K562 (cell line): ENCODE results near the gene INPP5E. TPM values are rescaled to one million over a fixed set of nuclear protein-coding genes. Genes with fewer than 3 reads are reported as not detected.
A peak's percentile ranks its signal among the peaks of the same experiment; 100 is the strongest.

ENCODE experiments used
- ATAC-seq: fragments of 200-7000 bp; cut with Tn5 transposase; 3 replicates; pipeline ENCODE4 v1.9.1; 2020; ENCODE audit warnings: moderate library complexity
- BruUV-seq: library from RNA; stranded (reverse); fragments of 400-500 nt; replicated peaks from 2 replicates; lab custom pipeline; 2021; lab: Mats Ljungman, UMichigan
- CTCF ChIA-PET: fragments of 300-600 bp; formaldehyde crosslinking; extraction: SDS; loops from one replicate; lab custom pipeline; 2021; ENCODE audit warnings: low intra/inter-chr PET ratio; lab: Yijun Ruan, JAX
- POLR2A ChIA-PET: fragments of 300-600, 350-650 bp; sonication (Branson Sonifier 250); formaldehyde crosslinking; extraction: SDS; loops from one replicate; lab custom pipeline; 2021; ENCODE audit warnings: antibody characterized with exemption, inconsistent platforms; lab: Yijun Ruan, JAX
- DNase-seq, 4 experiments: peaks; one replicate each; pipeline versions ENCODE4 v3.0.0 to v3.0.0-alpha.2; 2011 to 2018; ENCODE audit warnings: low spot score in 3 of 4, mixed read lengths in 3 of 4; ENCODE audit errors: extremely low read depth in 1 of 4
- FAIRE-seq: peaks from 2 replicates; lab custom pipeline; 2011; peaks lifted over from hg19 to GRCh38; lab: Jason Lieb, UNC
- H2AFZ ChIP-seq: 2 replicates; pipeline ENCODE4 v1.6.0; 2011; ENCODE audit warnings: low read depth, low read length, control low read depth, inconsistent platforms
- H3K27ac ChIP-seq: fragments of 200-600 bp; 3 replicates; pipeline ENCODE4 v1.8.0; 2011; ENCODE audit warnings: low read depth, mild to moderate bottlenecking, control low read depth, inconsistent platforms, low read length, moderate library complexity, mixed read lengths; ENCODE audit errors: extremely low read depth
- H3K27me3 ChIP-seq, 2 experiments: fragments of 300-600 bp in 1 of 2; 2 replicates in 1 of 2; 3 replicates in 1 of 2; pipeline versions ENCODE4 v1.6.0 to v1.8.0; 2011; ENCODE audit warnings: inconsistent platforms in 2 of 2, low read length in 2 of 2, mild to moderate bottlenecking in 1 of 2, mixed read lengths in 1 of 2, moderate library complexity in 1 of 2; ENCODE audit not compliant: control insufficient read depth in 2 of 2, insufficient read depth in 2 of 2
- H3K36me3 ChIP-seq: fragments of 300-600 bp; 3 replicates; pipeline ENCODE4 v1.8.0; 2011; ENCODE audit warnings: mild to moderate bottlenecking, low read length, inconsistent platforms; ENCODE audit not compliant: control insufficient read depth, insufficient read depth
- H3K4me1 ChIP-seq, 2 experiments: fragments of 200-600 bp in 1 of 2; replicated peaks in 1 of 2; 2 replicates in 1 of 2; 3 replicates in 1 of 2; pipeline versions ENCODE4 v1.5.1 to v1.8.0; 2011; ENCODE audit warnings: inconsistent platforms in 2 of 2, low read length in 2 of 2, mild to moderate bottlenecking in 1 of 2, mixed read lengths in 1 of 2, moderate library complexity in 1 of 2; ENCODE audit not compliant: control insufficient read depth in 2 of 2, insufficient read depth in 2 of 2
- H3K4me2 ChIP-seq: 2 replicates; pipeline ENCODE4 v1.6.1; 2011; ENCODE audit warnings: low read length, control low read depth, inconsistent platforms, mixed read lengths; ENCODE audit not compliant: insufficient read depth
- H3K4me3 ChIP-seq: fragments of 200-600 bp; sonication (generic), shearing (Covaris generic); 2 replicates; pipeline ENCODE4 v1.5.1; 2016; ENCODE audit warnings: control low read depth, inconsistent platforms
- H3K79me2 ChIP-seq: fragments of 200-600 bp; 3 replicates; pipeline ENCODE4 v1.8.0; 2011; ENCODE audit warnings: low read length, inconsistent platforms; ENCODE audit not compliant: control insufficient read depth, insufficient read depth
- H3K9ac ChIP-seq, 2 experiments: 2 replicates each; pipeline versions ENCODE4 v1.6.0 to v1.6.1; 2011; ENCODE audit warnings: low read depth in 2 of 2, low read length in 2 of 2, control low read depth in 1 of 2, inconsistent platforms in 1 of 2, mild to moderate bottlenecking in 1 of 2, mixed read lengths in 1 of 2; ENCODE audit not compliant: insufficient read depth in 1 of 2
- H3K9me1 ChIP-seq: one replicate; pipeline ENCODE4 v1.6.0; 2011; ENCODE audit warnings: inconsistent platforms, mild to moderate bottlenecking, low read length, moderate library complexity; ENCODE audit not compliant: control insufficient read depth, insufficient read depth
- H3K9me3 ChIP-seq: replicated peaks from 2 replicates; pipeline ENCODE4 v1.5.1; 2011; ENCODE audit warnings: low read depth, low read length, inconsistent platforms; ENCODE audit not compliant: control insufficient read depth, insufficient read depth
- H4K20me1 ChIP-seq: replicated peaks from 2 replicates; pipeline ENCODE4 v1.6.1; 2011; ENCODE audit warnings: low read length, inconsistent platforms, mixed read lengths; ENCODE audit not compliant: control insufficient read depth, insufficient read depth
- EP400 ChIP-seq: fragments of 450-650 bp; IDR thresholded peaks from 2 replicates; pipeline ENCODE4 v1.6.1; 2017; ENCODE audit warnings: antibody characterized with exemption, mild to moderate bottlenecking, moderate library complexity
- JUN ChIP-seq, 2 experiments: sonication (generic) in 1 of 2; formaldehyde crosslinking in 1 of 2; IDR thresholded peaks; 2 replicates each; pipeline versions ENCODE4 v1.6.1 to v1.8.0; 2012 to 2022; ENCODE audit warnings: borderline replicate concordance in 2 of 2, mild to moderate bottlenecking in 2 of 2, improper control_type of control experiment in 1 of 2, low read depth in 1 of 2, low read length in 1 of 2, missing genetic modification reagents in 1 of 2
- POLR2G ChIP-seq: fragments of 200-400 bp; formaldehyde crosslinking; IDR thresholded peaks from 2 replicates; pipeline ENCODE4 v1.6.1; 2017; ENCODE audit warnings: low read depth, mild to moderate bottlenecking, antibody characterized with exemption, low read length, moderate library complexity
- ZNF318 ChIP-seq, 2 experiments: fragments of 450-650 bp; IDR thresholded peaks; 2 replicates each; pipeline ENCODE4 v1.6.1; 2016; ENCODE audit warnings: mild to moderate bottlenecking in 2 of 2, borderline replicate concordance in 1 of 2, low read depth in 1 of 2, moderate library complexity in 1 of 2
- ZNF57 ChIP-seq: fragments of 450-650 bp; formaldehyde crosslinking; IDR thresholded peaks from 2 replicates; pipeline ENCODE4 v1.4.0; 2020; ENCODE audit warnings: mild to moderate bottlenecking, moderate library complexity
- WGBS: fragments of 100-300 bp; shearing (Covaris generic); methylation state at CpG from one replicate; pipeline ENCODE4 v1.1.6; 2016; ENCODE audit warnings: low coverage, mixed read lengths; ENCODE audit not compliant: insufficient coverage; ENCODE audit errors: missing lambda C conversion rate; 5-methylcytosine and 5-hydroxymethylcytosine counted together
- in situ Hi-C: fragments of 300-500 bp; cut with MboI; formaldehyde crosslinking; loops from 4 replicates; pipeline ENCODE4 v1.15.0; 2018; ENCODE audit warnings: inconsistent platforms, mixed read lengths
- intact Hi-C: fragments of 100-400 bp; cut with micrococcal nuclease; formaldehyde crosslinking; loops from 2 replicates; pipeline ENCODE4 v1.14.2; 2022
- polyA plus RNA-seq, 8 experiments: library from polyadenylated mRNA; depleted of rRNA in 4 of 8; stranded (reverse) in 5 of 8; unstranded in 3 of 8; fragments of >200 nt; fragmentation: Nextera tagmentation in 2 of 8; fragmentation: Illumina TruSeq in 1 of 8; extraction: Ambion mirVana in 2 of 8; extraction: Trizol in 1 of 8; gene quantifications; 2 replicates each; pipeline versions ENCODE4 v1.2.1 to v1.2.3, GENCODE V29; 2011 to 2014; ENCODE audit warnings: inconsistent platforms in 1 of 8, missing spikeins in 1 of 8
- total RNA-seq, 7 experiments: library from RNA; depleted of rRNA in 6 of 7; stranded (reverse); fragments of >200 nt in 6 of 7; fragmentation: Illumina TruSeq in 2 of 7; extraction: Trizol in 2 of 7; gene quantifications; 2 replicates each; pipeline versions ENCODE4 v1.2.1 to v1.2.3, GENCODE V29; 2011 to 2021; ENCODE audit warnings: low replicate concordance in 1 of 7

The INPP5E gene
- total and polyA plus RNA-seq, 9 of the 15 experiments (the other 6 are each of a cell fraction or from before 2014, with no cell fraction given) = 0.38 to 17.4 (median 4.9) TPM

DNA sequence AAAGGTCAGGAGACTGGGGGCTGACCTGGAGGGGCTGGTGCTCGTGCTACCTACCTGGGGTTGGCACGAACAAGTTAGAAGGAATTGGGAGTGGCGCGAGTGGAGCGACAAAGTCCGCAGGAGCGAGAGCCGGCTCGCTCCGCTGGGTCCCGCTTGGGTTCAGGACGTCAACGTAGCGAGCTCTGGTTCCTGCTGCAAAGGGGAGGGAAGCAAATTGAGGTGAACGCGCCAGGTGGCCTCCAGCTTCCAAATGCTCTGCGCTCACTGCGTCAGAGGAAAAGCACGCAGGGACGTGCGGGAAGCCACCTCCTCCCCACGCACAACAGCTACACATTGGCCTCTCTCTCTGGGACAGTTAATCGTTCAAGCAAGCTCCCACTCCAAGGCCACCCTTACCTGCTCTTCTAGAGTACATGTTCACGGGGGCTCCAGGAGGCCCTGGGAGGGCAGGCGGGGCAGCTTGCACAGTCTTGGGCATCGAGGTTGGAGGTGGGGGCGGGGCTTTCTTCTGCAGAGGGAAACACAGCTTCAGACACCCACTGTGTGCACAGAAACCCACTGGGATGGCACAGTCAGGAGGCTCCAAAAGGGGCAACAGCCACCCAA lies 7.6 kb upstream of the INPP5E start:
- no peak for FAIRE-seq
- Histone ChIP-seq H3K4me3 (no peak overlapping the region), H4K20me1 (peaks cover 6% of the 10 kb centered on the region; the same call in 1 of the 2 replicates), H3K9me3 (no peaks in the 10 kb centered on the region), H3K9me1 (no peaks in the 10 kb centered on the region), H3K27me3 (no peaks in the 10 kb centered on the region), H3K9ac (peak overlapping the region in 1 of 2 experiments; percentile 20; a peak in 1 of 4 replicates), H3K4me2 (no peak overlapping the region), H3K27ac (no peak overlapping the region), H3K79me2 (no peaks in the 10 kb centered on the region), H3K36me3 (peaks cover 92% of the 10 kb centered on the region), H3K4me1 (peaks cover 0 to 2% of the 10 kb centered on the region in 2 experiments; a peak in 1 of 5 replicates), H2AFZ (no peak overlapping the region)
- BruUV-seq = no TSS peak
- intact Hi-C loops (no loop called here), in situ Hi-C loops (no loop called here)
- CTCF ChIA-PET = no interaction called here
- ATAC-seq = no peak
- POLR2A ChIA-PET = interaction anchor here (0.6 to 1.0 kb wide), 3 partner anchors 9 to 80 kb away, joined by 3 read pairs; no protein-coding TSS in a partner anchor
- 94% methylated on average over 27 of the region's 27 CpGs for WGBS
- peak; percentile 42; the same call in 1 of the 2 replicates for TF ChIP-seq POLR2G
- no peak for TF ChIP-seq EP400
- DNase-seq = no peak

DNA sequence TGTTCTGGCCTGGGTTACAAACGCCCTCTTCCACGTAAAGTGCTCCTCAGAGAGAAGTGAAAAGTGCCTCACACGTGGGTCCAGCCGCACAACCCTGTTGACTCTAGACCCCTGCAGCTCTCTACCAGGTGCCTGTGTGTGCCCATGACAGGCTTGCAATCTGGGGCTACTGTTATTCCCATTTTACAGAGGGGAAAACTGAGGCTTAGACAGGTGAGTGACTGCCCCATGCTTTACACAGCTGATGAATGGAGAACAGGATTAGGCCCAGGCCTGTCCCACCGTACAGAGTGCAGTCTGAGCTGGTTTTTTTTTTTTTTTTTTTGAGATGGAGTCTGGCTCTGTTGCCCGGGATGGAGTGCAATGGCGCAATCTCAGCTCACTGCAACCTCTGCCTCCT lies 6.2 kb upstream of the INPP5E start:
- BruUV-seq = no TSS peak
- Histone ChIP-seq H3K27me3 (no peaks in the 10 kb centered on the region), H3K9me3 (no peaks in the 10 kb centered on the region), H4K20me1 (peaks cover 13% of the 10 kb centered on the region), H3K36me3 (peaks cover 92% of the 10 kb centered on the region), H3K4me3 (no peak overlapping the region), H3K27ac (no peak overlapping the region), H3K79me2 (no peaks in the 10 kb centered on the region), H3K9me1 (peaks cover 9% of the 10 kb centered on the region), H2AFZ (no peak overlapping the region), H3K4me2 (no peak overlapping the region), H3K4me1 (peaks cover 0 to 8% of the 10 kb centered on the region in 2 experiments; a peak in 1 of 5 replicates), H3K9ac (no peak overlapping the region)
- ATAC-seq (no peak), DNase-seq (no peak), FAIRE-seq (no peak)
- intact Hi-C loops (no loop called here), in situ Hi-C loops (no loop called here)
- ChIA-PET CTCF (no interaction called here), POLR2A (interaction anchor here (0.5 to 1.6 kb wide), 4 partner anchors 11 to 19 kb away, joined by 3 to 7 read pairs (median 4); no protein-coding TSS in a partner anchor)
- 90% methylated on average over 5 of the region's 7 CpGs for WGBS
- no peak for TF ChIP-seq JUN (IDR thresholded peaks at IDR 0.05; ENCODE audit: borderline replicate concordance, low read depth, low read length)
- TF ChIP-seq JUN (CRISPR knock-in tag; IDR thresholded peaks at IDR 0.05; ENCODE audit: borderline replicate concordance) = no peak
- no peak for TF ChIP-seq ZNF57 (CRISPR knock-in tag)
- no peak for TF ChIP-seq ZNF318 (IDR thresholded peaks at IDR 0.05; ENCODE audit: borderline replicate concordance in 1 of 2, low read depth in 1 of 2)
